ENCODE measurements around the gene SLC45A2.
A peak's percentile ranks its signal among the peaks of the same experiment; 100 is the strongest.
"Not testable (repeated sequence)": the region's sequence is repeated elsewhere in the genome, so short reads cannot be mapped to it uniquely, and the experiment has no call there.

SLC45A2 gene

GRCh38 chr5:33984671-33985124, at the start of gene SLC45A2:
TSS of gene SLC45A2 (minus strand) at chr5:33984693. CDS start at chr5:33984583, 110 bp downstream.
- no peak for ATAC-seq
- DNase-seq = no peak

- DNase-seq (no peak), ATAC-seq (no peak)
Observed at GRCh38 chr5:34031966-34032365, 47.5 kb upstream of the SLC45A2 start.

GRCh38 chr5:34031117-34031516, 46.6 kb upstream of the SLC45A2 start:
- DNase-seq (no peak), ATAC-seq (no peak)

- not testable (repeated sequence) for DNase-seq, ATAC-seq
Observed at GRCh38 chr5:34030585-34030984, 46.1 kb upstream of the SLC45A2 start.

GRCh38 chr5:34030048-34030447, 45.6 kb upstream of the SLC45A2 start:
- ATAC-seq (no peak), DNase-seq (no peak)

GRCh38 chr5:34028349-34028748, 43.9 kb upstream of the SLC45A2 start:
- ATAC-seq (no peak), DNase-seq (no peak)

- no peak for ATAC-seq
- DNase-seq = no peak
Observed at GRCh38 chr5:34026089-34026761, 41.7 kb upstream of the SLC45A2 start.

GRCh38 chr5:34022121-34022705, 37.7 kb upstream of the SLC45A2 start:
- DNase-seq (peak; percentile 46), ATAC-seq (peak; percentile 94)

GRCh38 chr5:34021334-34021733, 36.8 kb upstream of the SLC45A2 start:
- no peak for ATAC-seq
- DNase-seq = no peak

- ATAC-seq (no peak), DNase-seq (no peak)
Observed at GRCh38 chr5:34020726-34021125, 36.2 kb upstream of the SLC45A2 start.

GRCh38 chr5:34017254-34017653, 32.8 kb upstream of the SLC45A2 start:
- DNase-seq (no peak), ATAC-seq (no peak)

- ATAC-seq = no peak
- DNase-seq = no peak
Observed at GRCh38 chr5:34016750-34017149, 32.3 kb upstream of the SLC45A2 start.

GRCh38 chr5:34016222-34016621, 31.7 kb upstream of the SLC45A2 start:
- no peak for ATAC-seq
- no peak for DNase-seq

GRCh38 chr5:34015120-34015822, 30.8 kb upstream of the SLC45A2 start:
- ATAC-seq (peak; percentile 88), DNase-seq (no peak)

- no peak for ATAC-seq
Observed at GRCh38 chr5:34014626-34015025, 30.1 kb upstream of the SLC45A2 start.

GRCh38 chr5:34013547-34013946, 29.1 kb upstream of the SLC45A2 start:
- ATAC-seq (no peak), DNase-seq (no peak)

More at GRCh38 chr5:34014626-34015025, 30.1 kb upstream of the SLC45A2 start:
- no peak for DNase-seq

- no peak for DNase-seq
- ATAC-seq = no peak
Observed at GRCh38 chr5:34012791-34013190, 28.3 kb upstream of the SLC45A2 start.

- DNase-seq (no peak), ATAC-seq (no peak)
Observed at GRCh38 chr5:34011536-34011935, 27.0 kb upstream of the SLC45A2 start.

GRCh38 chr5:34010146-34010545, 25.7 kb upstream of the SLC45A2 start:
- not testable (repeated sequence) for DNase-seq, ATAC-seq

- ATAC-seq (no peak), DNase-seq (no peak)
Observed at GRCh38 chr5:34009610-34010009, 25.1 kb upstream of the SLC45A2 start.

GRCh38 chr5:34008802-34009201, 24.3 kb upstream of the SLC45A2 start:
- ATAC-seq = no peak
- no peak for DNase-seq

GRCh38 chr5:34007621-34008600, 23.4 kb upstream of the SLC45A2 start, which contains the start of gene AMACR:
TSS of gene AMACR (minus strand) at chr5:34008050. CDS start at chr5:34008019, 31 bp downstream.
- DNase-seq (peak; percentile 86), ATAC-seq (peak; percentile 88)

Data from stimulated activated naive CD8-positive, alpha-beta T cell treated with anti-CD3 and anti-CD28 coated beads, Interleukin-15, Interleukin-2, amounts not matched to agents 100 U/mL and 50 U/mL, for 24 hours (primary cell).